RWPE1 (cell line): Measurements from ENCODE around the gene DMPK.

Source experiments
- CTCF ChIA-PET: fragments of 350-600 bp; sonication (Branson Sonifier 250); formaldehyde crosslinking; extraction: SDS; loops from one replicate; lab custom pipeline; 2021; lab: Yijun Ruan, JAX
- POLR2A ChIA-PET: fragments of 400-600 bp; formaldehyde crosslinking; extraction: SDS; loops from one replicate; lab custom pipeline; 2020; ENCODE audit warnings: antibody characterized with exemption; ENCODE audit not compliant: low non-redundant PET; lab: Yijun Ruan, JAX
- DNase-seq: peaks from one replicate; pipeline ENCODE4 v3.0.0; 2012; ENCODE audit warnings: low spot score
- H3K27ac ChIP-seq: fragments of 450-650 bp; 2 replicates; pipeline ENCODE4 v1.5.1; 2017
- CTCF ChIP-seq: fragments of 450-650 bp; conservative IDR thresholded peaks from 2 replicates; pipeline ENCODE4 v1.5.1; 2017; ENCODE audit warnings: low read depth, mild to moderate bottlenecking

DMPK gene

DNA sequence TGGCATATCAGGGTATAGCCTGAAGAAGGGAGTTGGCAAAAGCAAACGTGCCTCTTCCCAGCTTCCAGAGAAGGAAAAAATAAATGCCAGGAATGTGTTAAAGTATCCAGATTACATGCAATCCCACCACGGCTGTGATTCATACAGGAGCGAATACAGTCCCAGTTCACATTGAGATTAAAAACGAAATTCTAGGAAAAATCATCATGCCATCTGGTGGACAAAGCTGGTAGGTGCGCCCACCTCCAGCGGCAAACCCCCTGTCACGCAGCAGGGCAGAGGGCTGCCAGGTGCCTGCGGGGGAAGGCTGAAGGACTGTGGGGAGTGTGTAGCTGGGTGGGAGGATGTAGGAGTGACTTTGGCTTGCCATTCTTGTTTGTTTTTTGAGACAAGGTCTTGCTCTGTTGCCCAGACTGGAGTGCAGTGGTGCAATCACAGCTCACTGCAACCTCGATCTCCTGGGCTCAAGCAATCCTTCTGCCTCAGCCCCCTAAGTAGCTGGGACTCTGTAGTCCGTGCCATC is 16.8 kb upstream of the DMPK start:
- TF ChIP-seq CTCF: peak; percentile 87

DNA sequence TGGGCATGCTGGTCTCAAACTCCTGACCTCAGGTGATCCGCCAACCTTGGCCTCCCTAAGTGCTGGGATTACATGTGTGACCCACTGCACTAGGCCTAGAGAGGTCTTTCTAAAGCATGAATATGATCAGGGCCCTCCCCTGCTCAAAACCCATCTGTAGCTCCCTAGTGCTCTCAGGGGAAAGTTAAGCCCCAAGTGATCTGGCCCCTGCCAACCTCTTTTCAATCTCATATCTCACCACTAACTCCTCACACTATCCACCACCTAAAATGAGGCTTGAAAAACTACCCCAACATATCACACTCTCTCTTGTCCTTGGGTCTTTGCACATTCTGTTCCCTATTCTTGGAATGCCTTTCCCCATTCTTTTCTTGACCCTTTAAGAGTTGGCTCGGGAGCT is 12.3 kb upstream of the DMPK start:
- ChIA-PET POLR2A (no interaction called here), CTCF (interaction anchor here (0.5 to 1.3 kb wide), 2 partner anchors 15 to 99 kb away, joined by 3 read pairs; no protein-coding TSS in a partner anchor)
- no peak for TF ChIP-seq CTCF
- DNase-seq: no peak
- H3K27ac ChIP-seq: no peak overlapping the region

More for the DNA sequence above, 16.8 kb upstream of the DMPK start:
- CTCF ChIA-PET: interaction anchor here (0.6 to 3.5 kb wide), 15 partner anchors 9 to 1495 kb away, joined by 3 to 41 read pairs (median 4); partner anchors contain the start of gene SIX5
- POLR2A ChIA-PET: interaction anchor here (1.0 kb wide), 2 partner anchors 16 to 32 kb away, joined by 3 read pairs; partner anchors contain the start of gene DMPK
- DNase-seq: peak; percentile 79
- peak overlapping the region; percentile 61 for H3K27ac ChIP-seq

DNA sequence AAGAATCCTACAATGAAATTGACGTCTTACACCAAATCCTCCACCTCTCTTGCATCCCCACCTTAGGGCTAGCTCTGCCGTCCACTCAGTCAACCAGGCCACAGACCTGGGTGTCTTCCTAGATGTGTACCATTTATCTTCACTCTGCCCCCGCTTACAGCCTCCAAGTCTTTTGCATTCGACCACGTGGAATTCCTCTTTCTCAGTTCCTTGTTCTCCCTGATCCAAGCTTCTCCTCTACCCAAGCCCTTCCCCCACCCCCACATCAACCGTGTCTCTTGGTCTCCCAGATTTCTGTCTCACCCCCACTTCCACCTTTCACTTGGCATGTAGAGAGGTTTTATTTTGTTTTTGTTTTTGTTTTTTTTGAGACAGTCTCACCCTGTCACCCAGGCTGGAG is 11.6 kb upstream of the DMPK start:
- no peak overlapping the region for H3K27ac ChIP-seq
- CTCF ChIA-PET: no interaction called here
- POLR2A ChIA-PET: no interaction called here
- no peak for DNase-seq
- TF ChIP-seq CTCF: no peak

GRCh38 chr19:45793178-45793564 is 10.9 kb upstream of the DMPK start:
- H3K27ac ChIP-seq: no peak overlapping the region
- CTCF ChIA-PET: interaction anchor here (0.5 kb wide), 1 partner anchor 269 kb away, joined by 4 read pairs; no protein-coding TSS in a partner anchor
- DNase-seq: no peak
- TF ChIP-seq CTCF: no peak
- POLR2A ChIA-PET: interaction anchor here (0.6 kb wide), 1 partner anchor 23 kb away, joined by 4 read pairs; no protein-coding TSS in a partner anchor

GRCh38 chr19:45792470-45793177 is 10.3 kb upstream of the DMPK start, which contains the start of gene DMWD:
Gene DMWD (minus strand): TSS chr19:45792845. CDS start chr19:45792756, 89 bp downstream.
- no peak for TF ChIP-seq CTCF
- POLR2A ChIA-PET: interaction anchor here (0.6 kb wide), 2 partner anchors 22 to 332 kb away, joined by 4 read pairs; no protein-coding TSS in a partner anchor
- CTCF ChIA-PET: interaction anchor here (0.5 to 2.0 kb wide), 4 partner anchors 11 to 428 kb away, joined by 3 to 5 read pairs (median 4); partner anchors contain the start of gene SIX5
- DNase-seq: peak; percentile 95
- H3K27ac ChIP-seq: peak within 1 kb of the TSS; percentile 85

GRCh38 chr19:45791744-45792469 is 9.6 kb upstream of the DMPK start:
- CTCF ChIA-PET: interaction anchor here (1.0 to 2.0 kb wide), 3 partner anchors 11 to 22 kb away, joined by 3 to 5 read pairs (median 4); partner anchors contain the start of gene SIX5
- no peak for DNase-seq
- peak overlapping the region; percentile 85 for H3K27ac ChIP-seq
- POLR2A ChIA-PET: no interaction called here
- TF ChIP-seq CTCF: no peak
